ENCODE measurements around the gene MED12L.

The MED12L gene

GRCh38 chr3:151087648-151088047 is 2.2 kb downstream of the MED12L start:
- no peak for TF ChIP-seq CTCF (IDR thresholded peaks at IDR 0.05; ENCODE audit: low read depth, low read length, missing control alignments)
- no peak overlapping the region for H3K4me3 ChIP-seq (replicated peaks; ENCODE audit: low read depth, low read length)

GRCh38 chr3:151091685-151092345 is 6.4 kb downstream of the MED12L start:
- no peak for TF ChIP-seq CTCF (IDR thresholded peaks at IDR 0.05; ENCODE audit: low read depth, low read length, missing control alignments)

More at GRCh38 chr3:151087648-151088047, 2.2 kb downstream of the MED12L start:
- no peak for DNase-seq (ENCODE audit: extremely low read depth, low read depth)

DNA sequence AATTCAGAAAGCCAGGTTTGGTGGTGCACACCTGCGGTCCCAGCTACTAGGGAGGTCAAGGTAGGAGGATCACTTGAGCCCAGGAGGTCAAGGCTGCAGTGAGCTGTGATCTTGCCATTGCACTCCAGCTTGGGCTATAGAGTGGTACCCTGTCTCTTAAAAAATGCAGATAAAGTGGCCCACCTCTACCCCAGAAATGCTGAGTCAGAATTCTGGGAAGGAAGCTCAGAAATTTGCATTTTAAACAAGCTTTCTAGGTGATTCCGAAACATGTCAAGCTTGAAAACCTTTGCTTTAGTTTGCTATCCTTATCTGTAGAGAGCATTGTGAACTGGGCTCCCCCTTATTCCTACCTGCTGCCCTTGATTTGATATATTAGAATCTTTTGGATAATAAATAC is 7.7 kb downstream of the MED12L start:
- TF ChIP-seq CTCF (IDR thresholded peaks at IDR 0.05; ENCODE audit: low read depth, low read length, missing control alignments): no peak
- H3K4me3 ChIP-seq (replicated peaks; ENCODE audit: low read depth, low read length): no peak overlapping the region
- no peak for DNase-seq (ENCODE audit: extremely low read depth, low read depth)

More at GRCh38 chr3:151091685-151092345, 6.4 kb downstream of the MED12L start:
- H3K4me3 ChIP-seq (replicated peaks; ENCODE audit: low read depth, low read length): no peak overlapping the region
- no peak for DNase-seq (ENCODE audit: extremely low read depth, low read depth)

- TF ChIP-seq CTCF (IDR thresholded peaks at IDR 0.05; ENCODE audit: low read depth, low read length, missing control alignments): no peak
- no peak overlapping the region for H3K4me3 ChIP-seq (replicated peaks; ENCODE audit: low read depth, low read length)
- no peak for DNase-seq (ENCODE audit: extremely low read depth, low read depth)
Observed at GRCh38 chr3:151093905-151094304, 8.4 kb downstream of the MED12L start.

DNA sequence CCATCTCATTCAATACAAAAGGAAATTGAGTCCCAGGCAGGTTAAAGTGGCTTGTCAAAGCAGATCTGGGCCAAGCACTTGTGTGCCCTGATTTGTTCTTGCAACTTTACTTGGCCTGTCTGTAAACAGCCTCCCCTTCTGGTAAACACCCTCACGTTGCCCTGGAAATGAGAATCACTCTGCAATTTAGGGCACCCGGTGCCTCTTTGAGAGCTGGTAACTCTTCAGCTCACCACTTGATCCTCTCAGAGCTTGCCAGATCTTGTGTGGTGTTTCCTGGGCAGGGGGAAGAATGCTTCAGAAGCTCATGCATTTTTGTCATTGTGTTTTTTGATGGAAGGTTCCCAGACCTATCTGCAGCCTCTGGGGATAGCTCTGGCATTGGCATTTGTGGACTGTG is 11.3 kb downstream of the MED12L start:
- TF ChIP-seq CTCF (IDR thresholded peaks at IDR 0.05; ENCODE audit: low read depth, low read length, missing control alignments): no peak
- no peak for DNase-seq (ENCODE audit: extremely low read depth, low read depth)
- H3K4me3 ChIP-seq (replicated peaks; ENCODE audit: low read depth, low read length): no peak overlapping the region

DNA sequence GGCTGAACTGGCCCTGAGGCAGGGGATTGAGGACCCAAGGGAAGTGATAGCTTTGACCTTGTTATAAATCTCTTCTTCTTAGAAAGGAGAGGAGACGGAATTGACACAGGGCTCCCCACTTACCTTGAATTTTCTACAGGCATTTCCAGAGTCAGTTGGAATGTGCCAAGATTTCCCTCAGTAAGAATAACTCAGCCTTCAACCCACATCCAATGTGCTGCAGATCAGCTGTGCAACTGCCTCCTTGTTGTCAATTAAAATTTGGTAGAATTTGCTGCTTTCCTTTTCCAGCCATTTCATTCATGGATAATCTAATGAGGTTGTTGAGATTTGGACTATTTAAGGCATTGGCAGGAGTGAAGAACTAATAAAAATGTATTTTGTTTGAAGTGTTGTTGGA is 14.6 kb downstream of the MED12L start:
- H3K4me3 ChIP-seq (replicated peaks; ENCODE audit: low read depth, low read length): no peak overlapping the region
- no peak for DNase-seq (ENCODE audit: extremely low read depth, low read depth)

More for the DNA sequence above, 14.6 kb downstream of the MED12L start:
- no peak for TF ChIP-seq CTCF (IDR thresholded peaks at IDR 0.05; ENCODE audit: low read depth, low read length, missing control alignments)
